Fibroblast of lung (primary cell): ENCODE measurements around the gene KCNK2.

ENCODE experiments used
- CTCF ChIP-seq, 2 donors: IDR thresholded peaks in 1 of 2; conservative IDR thresholded peaks in 1 of 2; 1 replicate in 1 of 2; 2 replicates in 1 of 2; pipeline ENCODE4 v1.5.1; 2011 to 2012; ENCODE audit warnings: low read length in 2 of 2, control low read depth in 1 of 2, inconsistent platforms in 1 of 2, low read depth in 1 of 2, mild to moderate bottlenecking in 1 of 2
- EZH2 ChIP-seq: IDR thresholded peaks from 2 replicates; pipeline ENCODE4 v1.5.1; 2012; ENCODE audit warnings: low read length, control low read depth, mild to moderate bottlenecking; ENCODE audit errors: missing control alignments

GRCh38 chr1:215095524-215095923 is 13.0 kb downstream of the KCNK2 start:
- TF ChIP-seq EZH2: no peak
- no peak for TF ChIP-seq CTCF (conservative IDR thresholded peaks at IDR 0.05 in 1 of 2, IDR thresholded peaks at IDR 0.05 in 1 of 2; ENCODE audit: low read depth in 1 of 2, low read length in 2 of 2)
